Activated naive CD4-positive, alpha-beta T cell treated with anti-CD3 and anti-CD28 coated beads for 36 hours (primary cell): ENCODE data around the gene TXNDC2. TPM values are rescaled to one million over a fixed set of nuclear protein-coding genes. Genes with fewer than 3 reads are reported as not detected.
"Not testable (repeated sequence)": the region's sequence is repeated elsewhere in the genome, so short reads cannot be mapped to it uniquely, and the experiment has no call there.

ENCODE experiments used
- CTCF ChIA-PET: fragments of 350-600 bp; sonication (Branson Sonifier 250); formaldehyde crosslinking; loops from one replicate; lab custom pipeline; 2021; ENCODE audit warnings: antibody characterized with exemption; lab: Charles Lee
- DNase-seq: peaks from one replicate; pipeline ENCODE4 v3.0.0-alpha.2; 2020
- H3K27ac Mint-ChIP-seq: one replicate; pipeline ENCODE4 v1.8.0; 2021; ENCODE audit warnings: mild to moderate bottlenecking, mixed read lengths
- H3K27me3 Mint-ChIP-seq: one replicate; pipeline ENCODE4 v1.8.0; 2021; ENCODE audit warnings: low read depth, mixed read lengths
- H3K36me3 Mint-ChIP-seq: one replicate; pipeline ENCODE4 v1.8.0; 2021; ENCODE audit warnings: low read depth, mixed read lengths
- H3K4me1 Mint-ChIP-seq: one replicate; pipeline ENCODE4 v1.8.0; 2021; ENCODE audit warnings: low read depth, mixed read lengths
- H3K4me3 Mint-ChIP-seq: one replicate; pipeline ENCODE4 v1.8.0; 2021; ENCODE audit warnings: mild to moderate bottlenecking, moderate library complexity, mixed read lengths
- H3K9me3 Mint-ChIP-seq: one replicate; pipeline ENCODE4 v1.8.0; 2021; ENCODE audit warnings: mixed read lengths
- intact Hi-C: fragments of 100-400 bp; cut with micrococcal nuclease; formaldehyde crosslinking; loops from one replicate; pipeline ENCODE4 v1.15.1; 2023
- total RNA-seq, 2 experiments: library from RNA; stranded (reverse); gene quantifications; one replicate each; pipeline ENCODE4 v1.2.3, GENCODE V29; 2021

Gene TXNDC2
- total RNA-seq, 2 experiments from 2014 or later, result not detected

- Mint-ChIP-seq H3K4me1 (peaks cover 7% of the 10 kb centered on the region), H3K36me3 (no peaks in the 10 kb centered on the region), H3K4me3 (no peak overlapping the region), H3K27me3 (peaks cover 6% of the 10 kb centered on the region), H3K27ac (no peak overlapping the region), H3K9me3 (no peaks in the 10 kb centered on the region)
- CTCF ChIA-PET, result no interaction called here
- intact Hi-C loops, result no loop called here
- DNase-seq, result no peak
Measured at GRCh38 chr18:9876867-9877654, 8.7 kb upstream of the TXNDC2 start.

- DNase-seq, result no peak
- Mint-ChIP-seq H3K4me3 (no peak overlapping the region), H3K9me3 (no peaks in the 10 kb centered on the region), H3K36me3 (no peaks in the 10 kb centered on the region), H3K4me1 (peaks cover 7% of the 10 kb centered on the region), H3K27me3 (peaks cover 6% of the 10 kb centered on the region), H3K27ac (no peak overlapping the region)
- CTCF ChIA-PET, result no interaction called here
- intact Hi-C loops, result no loop called here
Measured at GRCh38 chr18:9877655-9878014, 8.1 kb upstream of the TXNDC2 start.

GRCh38 chr18:9878095-9878494 is 7.7 kb upstream of the TXNDC2 start:
- intact Hi-C loops, result no loop called here
- H3K9me3 Mint-ChIP-seq, result no peaks in the 10 kb centered on the region

GRCh38 chr18:9878783-9879242 is 7.0 kb upstream of the TXNDC2 start:
- Mint-ChIP-seq H3K9me3 (no peaks in the 10 kb centered on the region), H3K36me3 (no peaks in the 10 kb centered on the region), H3K4me1 (peaks cover 7% of the 10 kb centered on the region), H3K27ac (no peak overlapping the region), H3K27me3 (peaks cover 6% of the 10 kb centered on the region), H3K4me3 (no peak overlapping the region)
- DNase-seq, result no peak
- CTCF ChIA-PET, result no interaction called here
- intact Hi-C loops, result no loop called here

More at GRCh38 chr18:9878095-9878494, 7.7 kb upstream of the TXNDC2 start:
- peaks cover 6% of the 10 kb centered on the region for H3K27me3 Mint-ChIP-seq
- no peak overlapping the region for H3K27ac Mint-ChIP-seq
- CTCF ChIA-PET, result no interaction called here
- no peaks in the 10 kb centered on the region for H3K36me3 Mint-ChIP-seq
- no peak for DNase-seq
- peaks cover 7% of the 10 kb centered on the region for H3K4me1 Mint-ChIP-seq
- no peak overlapping the region for H3K4me3 Mint-ChIP-seq

GRCh38 chr18:9884090-9884489 is 1.7 kb upstream of the TXNDC2 start:
- Mint-ChIP-seq H3K4me1 (no peaks in the 10 kb centered on the region), H3K36me3 (no peaks in the 10 kb centered on the region), H3K4me3 (no peak overlapping the region), H3K27ac (no peak overlapping the region), H3K9me3 (no peaks in the 10 kb centered on the region), H3K27me3 (no peaks in the 10 kb centered on the region)
- intact Hi-C loops, result no loop called here
- no peak for DNase-seq
- CTCF ChIA-PET, result no interaction called here

- no peaks in the 10 kb centered on the region for H3K36me3 Mint-ChIP-seq
- intact Hi-C loops, result no loop called here
- no peaks in the 10 kb centered on the region for H3K27me3 Mint-ChIP-seq
- CTCF ChIA-PET, result no interaction called here
- no peak overlapping the region for H3K27ac Mint-ChIP-seq
- no peaks in the 10 kb centered on the region for H3K4me1 Mint-ChIP-seq
- H3K4me3 Mint-ChIP-seq, result no peak overlapping the region
- no peak for DNase-seq
- no peaks in the 10 kb centered on the region for H3K9me3 Mint-ChIP-seq
Measured at GRCh38 chr18:9884532-9885140, 1.1 kb upstream of the TXNDC2 start.

GRCh38 chr18:9886005-9886348 is 204 bp downstream of the TXNDC2 start:
- Mint-ChIP-seq H3K9me3 (no peaks in the 10 kb centered on the region), H3K27ac (no peak overlapping the region), H3K4me1 (no peaks in the 10 kb centered on the region), H3K27me3 (no peaks in the 10 kb centered on the region), H3K4me3 (no peak overlapping the region), H3K36me3 (no peaks in the 10 kb centered on the region)
- no peak for DNase-seq
- CTCF ChIA-PET, result interaction anchor here (0.7 to 0.8 kb wide), 2 partner anchors 66 to 328 kb away, joined by 3 read pairs; no protein-coding TSS in a partner anchor
- intact Hi-C loops, result no loop called here

- no peak overlapping the region for H3K27ac Mint-ChIP-seq
- intact Hi-C loops, result no loop called here
- DNase-seq, result no peak
- CTCF ChIA-PET, result interaction anchor here (0.9 kb wide), 1 partner anchor 18 kb away, joined by 3 read pairs; no protein-coding TSS in a partner anchor
- no peaks in the 10 kb centered on the region for H3K27me3 Mint-ChIP-seq
- H3K36me3 Mint-ChIP-seq, result no peaks in the 10 kb centered on the region
- H3K9me3 Mint-ChIP-seq, result no peaks in the 10 kb centered on the region
- no peak overlapping the region for H3K4me3 Mint-ChIP-seq
- H3K4me1 Mint-ChIP-seq, result no peaks in the 10 kb centered on the region
Measured at GRCh38 chr18:9887992-9888391, 2.2 kb downstream of the TXNDC2 start.

- Mint-ChIP-seq H3K4me1 (no peaks in the 10 kb centered on the region), H3K27me3 (no peaks in the 10 kb centered on the region), H3K4me3 (no peak overlapping the region), H3K27ac (no peak overlapping the region), H3K36me3 (no peaks in the 10 kb centered on the region), H3K9me3 (no peaks in the 10 kb centered on the region)
- intact Hi-C loops, result no loop called here
- CTCF ChIA-PET, result no interaction called here
- no peak for DNase-seq
Measured at GRCh38 chr18:9890196-9890595, 4.4 kb downstream of the TXNDC2 start.

- no peak overlapping the region for H3K27ac Mint-ChIP-seq
- H3K9me3 Mint-ChIP-seq, result no peaks in the 10 kb centered on the region
- no peaks in the 10 kb centered on the region for H3K36me3 Mint-ChIP-seq
- intact Hi-C loops, result no loop called here
- CTCF ChIA-PET, result no interaction called here
- DNase-seq, result no peak
- H3K4me1 Mint-ChIP-seq, result no peaks in the 10 kb centered on the region
- no peak overlapping the region for H3K4me3 Mint-ChIP-seq
- no peaks in the 10 kb centered on the region for H3K27me3 Mint-ChIP-seq
Measured at GRCh38 chr18:9890957-9891356, 5.2 kb downstream of the TXNDC2 start.

- H3K27me3 Mint-ChIP-seq, intact Hi-C loops, H3K4me1 Mint-ChIP-seq, CTCF ChIA-PET, DNase-seq, H3K27ac Mint-ChIP-seq, H3K36me3 Mint-ChIP-seq, H3K4me3 Mint-ChIP-seq, H3K9me3 Mint-ChIP-seq: not testable (repeated sequence)
Measured at GRCh38 chr18:9891515-9891914, 5.7 kb downstream of the TXNDC2 start.

- H3K36me3 Mint-ChIP-seq, result no peaks in the 10 kb centered on the region
- no peaks in the 10 kb centered on the region for H3K4me1 Mint-ChIP-seq
- no peaks in the 10 kb centered on the region for H3K27me3 Mint-ChIP-seq
- intact Hi-C loops, result no loop called here
- no peak overlapping the region for H3K4me3 Mint-ChIP-seq
- CTCF ChIA-PET, result interaction anchor here (0.7 kb wide), 1 partner anchor 52 kb away, joined by 3 read pairs; no protein-coding TSS in a partner anchor
- H3K9me3 Mint-ChIP-seq, result no peaks in the 10 kb centered on the region
- no peak overlapping the region for H3K27ac Mint-ChIP-seq
- no peak for DNase-seq
Measured at GRCh38 chr18:9894454-9895068, 8.8 kb downstream of the TXNDC2 start.
